ENCODE measurements around the gene KLF13. TPM values are rescaled to one million over a fixed set of nuclear protein-coding genes. Genes with fewer than 3 reads are reported as not detected.

The KLF13 gene
- total RNA-seq, 1 donor from 2014 or later, result 26.9 TPM

DNA sequence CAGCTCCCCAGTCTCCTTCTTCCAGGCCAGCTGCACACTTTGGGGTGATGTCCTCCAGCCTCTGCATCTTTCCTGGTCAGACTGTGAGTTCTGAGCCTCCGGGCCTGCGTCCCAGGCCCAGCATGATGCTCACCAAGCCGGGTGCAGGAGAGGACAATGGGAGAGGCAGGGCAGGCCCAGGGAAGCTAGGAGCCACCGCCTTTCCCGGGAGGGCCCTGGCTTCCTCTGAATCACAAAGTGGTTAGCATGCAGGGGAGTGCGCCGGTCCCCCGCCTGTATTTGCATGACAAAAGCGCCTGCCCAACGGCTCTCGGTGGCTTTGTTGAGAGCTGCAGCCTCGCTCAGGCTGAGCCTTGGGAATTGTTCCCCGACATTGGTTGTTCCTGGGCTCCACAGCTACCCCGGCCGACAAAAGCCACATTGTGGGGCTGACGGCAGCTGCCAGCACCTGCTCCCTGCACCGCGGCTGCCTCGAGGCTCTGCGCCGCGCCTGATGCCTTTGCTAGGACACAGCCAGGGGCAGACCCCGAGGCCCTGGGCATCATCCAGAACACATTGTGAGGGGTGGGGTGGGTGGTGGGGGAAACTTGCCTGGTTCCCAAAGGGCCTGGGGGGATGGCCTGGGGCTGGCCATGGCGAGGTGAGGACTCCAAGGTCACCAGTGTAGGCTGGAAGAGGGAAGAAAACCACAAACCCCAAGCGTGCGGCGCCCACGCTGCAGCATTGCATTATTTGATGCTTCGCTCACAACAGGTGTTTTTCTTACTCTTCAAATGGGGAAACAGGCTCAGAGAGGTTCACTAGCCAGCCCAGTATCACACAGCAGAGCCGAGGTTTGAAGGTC is 20.0 kb upstream of the KLF13 start:
- no peaks in the 10 kb centered on the region for H3K36me3 Mint-ChIP-seq (ENCODE audit: insufficient read depth)
- H3K27me3 Mint-ChIP-seq, result peaks cover 41% of the 10 kb centered on the region
- no peak for DNase-seq (ENCODE audit: low spot score, unreplicated experiment)
- no peaks in the 10 kb centered on the region for H3K9me3 Mint-ChIP-seq (ENCODE audit: low read depth)
- TF ChIP-seq, protein P1, sequence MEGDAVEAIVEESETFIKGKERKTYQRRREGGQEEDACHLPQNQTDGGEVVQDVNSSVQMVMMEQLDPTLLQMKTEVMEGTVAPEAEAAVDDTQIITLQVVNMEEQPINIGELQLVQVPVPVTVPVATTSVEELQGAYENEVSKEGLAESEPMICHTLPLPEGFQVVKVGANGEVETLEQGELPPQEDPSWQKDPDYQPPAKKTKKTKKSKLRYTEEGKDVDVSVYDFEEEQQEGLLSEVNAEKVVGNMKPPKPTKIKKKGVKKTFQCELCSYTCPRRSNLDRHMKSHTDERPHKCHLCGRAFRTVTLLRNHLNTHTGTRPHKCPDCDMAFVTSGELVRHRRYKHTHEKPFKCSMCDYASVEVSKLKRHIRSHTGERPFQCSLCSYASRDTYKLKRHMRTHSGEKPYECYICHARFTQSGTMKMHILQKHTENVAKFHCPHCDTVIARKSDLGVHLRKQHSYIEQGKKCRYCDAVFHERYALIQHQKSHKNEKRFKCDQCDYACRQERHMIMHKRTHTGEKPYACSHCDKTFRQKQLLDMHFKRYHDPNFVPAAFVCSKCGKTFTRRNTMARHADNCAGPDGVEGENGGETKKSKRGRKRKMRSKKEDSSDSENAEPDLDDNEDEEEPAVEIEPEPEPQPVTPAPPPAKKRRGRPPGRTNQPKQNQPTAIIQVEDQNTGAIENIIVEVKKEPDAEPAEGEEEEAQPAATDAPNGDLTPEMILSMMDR (IDR thresholded peaks at IDR 0.05; ENCODE audit: unreplicated experiment), result no peak
- no peak overlapping the region for H3K4me3 Mint-ChIP-seq (ENCODE audit: low read depth)
- peaks cover 8% of the 10 kb centered on the region for H3K4me1 Mint-ChIP-seq (ENCODE audit: low read depth)
- H3K27ac Mint-ChIP-seq, result peak overlapping the region; percentile 33

DNA sequence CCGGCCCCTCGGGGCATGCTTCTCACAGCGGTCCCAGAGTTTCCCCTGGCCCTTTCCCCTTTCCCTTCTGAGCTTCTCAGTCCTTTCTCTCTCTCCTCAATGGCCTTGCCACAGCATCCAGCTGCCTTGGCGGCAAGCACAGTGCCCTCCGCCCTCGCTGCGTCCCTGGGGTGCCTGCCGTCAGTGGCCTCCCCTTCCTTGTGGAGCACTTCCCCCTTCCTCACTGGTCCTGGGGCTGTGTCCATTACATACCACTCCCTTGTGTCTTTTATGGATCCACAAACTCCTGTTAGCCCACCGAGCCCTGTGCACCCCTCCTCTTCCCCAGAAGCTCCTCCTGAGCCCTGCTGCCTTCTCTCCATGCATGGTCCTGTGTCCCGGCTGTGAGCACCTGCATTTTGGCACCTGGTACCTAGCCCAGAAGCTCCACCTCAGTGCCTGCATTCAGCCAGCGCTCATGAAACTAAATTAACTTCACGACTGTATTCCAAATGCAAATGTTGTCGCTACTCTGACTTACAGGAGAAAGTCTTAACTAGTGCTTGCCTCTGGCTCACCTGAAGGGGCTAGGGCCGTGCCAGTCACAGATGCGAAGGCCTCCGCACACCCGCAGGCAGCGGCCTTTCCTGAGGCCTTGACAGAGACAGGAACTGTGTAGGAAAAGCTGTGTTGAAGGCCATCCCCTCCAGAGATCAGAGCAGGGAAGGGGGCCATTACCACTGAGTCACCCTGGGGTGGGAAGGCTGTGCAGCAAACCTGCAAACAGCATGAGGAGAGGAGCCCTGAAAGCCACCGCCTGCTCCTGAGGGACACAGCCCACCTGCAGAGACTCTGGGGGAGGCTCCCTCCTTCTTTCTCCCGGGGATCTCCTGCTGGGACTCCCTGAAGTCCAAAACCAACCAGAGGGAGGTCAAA is 19.1 kb upstream of the KLF13 start:
- Mint-ChIP-seq H3K9me3 (ENCODE audit: low read depth) (no peaks in the 10 kb centered on the region), H3K27me3 (peaks cover 35% of the 10 kb centered on the region), H3K4me1 (ENCODE audit: low read depth) (peaks cover 8% of the 10 kb centered on the region), H3K36me3 (ENCODE audit: insufficient read depth) (no peaks in the 10 kb centered on the region), H3K4me3 (ENCODE audit: low read depth) (no peak overlapping the region), H3K27ac (peak overlapping the region; percentile 62)
- DNase-seq (ENCODE audit: low spot score, unreplicated experiment), result peak; percentile 6
- TF ChIP-seq, protein P1 (IDR thresholded peaks at IDR 0.05; ENCODE audit: unreplicated experiment), result no peak

DNA sequence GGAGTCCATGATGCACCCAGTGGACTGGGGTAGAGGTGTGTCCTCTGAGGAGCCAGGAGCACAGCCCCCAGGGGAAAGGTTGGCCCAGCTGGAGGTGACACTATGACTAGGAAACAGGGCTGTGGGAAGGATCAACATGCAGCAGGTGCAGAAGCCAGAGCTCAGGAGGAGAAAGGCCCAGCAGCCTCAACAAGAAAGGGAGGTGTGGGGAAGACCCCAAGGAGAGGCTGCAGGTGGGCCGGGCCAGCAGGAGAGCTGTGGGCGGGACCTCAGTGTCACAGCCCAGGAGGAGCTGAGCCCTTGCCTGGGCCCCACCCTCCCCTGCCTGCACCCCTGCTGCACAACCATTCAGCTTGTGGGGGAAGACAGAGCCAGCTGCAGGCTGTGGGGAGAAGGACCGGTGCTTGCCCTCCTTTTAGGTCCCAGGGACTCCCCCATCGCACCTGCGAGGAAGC is 18.4 kb upstream of the KLF13 start:
- Mint-ChIP-seq H3K27ac (no peak overlapping the region), H3K4me3 (ENCODE audit: low read depth) (no peak overlapping the region), H3K4me1 (ENCODE audit: low read depth) (peaks cover 8% of the 10 kb centered on the region), H3K9me3 (ENCODE audit: low read depth) (no peaks in the 10 kb centered on the region), H3K36me3 (ENCODE audit: insufficient read depth) (no peaks in the 10 kb centered on the region), H3K27me3 (peaks cover 34% of the 10 kb centered on the region)
- DNase-seq (ENCODE audit: low spot score, unreplicated experiment), result peak; percentile 8
- TF ChIP-seq, protein P1 (IDR thresholded peaks at IDR 0.05; ENCODE audit: unreplicated experiment), result no peak

DNA sequence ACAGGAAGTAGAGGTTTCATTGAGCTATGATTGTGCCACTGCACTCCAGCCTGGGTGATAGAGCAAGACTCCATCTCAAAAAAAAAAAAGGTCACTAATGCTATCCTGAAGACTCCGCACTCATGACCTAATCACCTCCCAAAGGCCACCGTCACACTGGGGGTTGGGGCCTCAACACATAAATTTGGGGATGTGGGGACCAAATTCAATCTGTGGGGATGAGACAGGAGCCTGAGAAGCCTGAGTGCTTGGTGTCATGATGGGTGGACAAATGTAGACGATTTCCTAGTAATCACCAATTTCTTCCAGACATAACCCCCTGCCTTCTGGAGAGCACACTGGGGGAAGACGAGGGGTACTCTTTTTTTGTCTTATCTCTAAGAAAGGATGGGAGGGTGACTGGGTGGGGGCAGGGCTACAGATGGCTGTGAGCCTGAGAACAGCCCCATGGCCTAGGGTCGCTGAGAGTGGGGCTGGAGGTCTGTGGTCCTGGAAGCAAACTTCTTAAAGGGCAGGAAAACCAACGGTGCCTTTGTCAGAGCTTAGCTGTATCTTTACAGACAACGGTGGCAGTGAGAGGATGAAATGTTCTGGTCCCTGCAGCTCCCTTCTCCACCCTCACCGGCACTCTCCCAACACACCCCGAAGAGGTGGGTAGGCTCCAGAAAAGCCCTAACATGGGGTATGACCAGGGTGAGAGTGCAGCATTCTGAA is 16.6 kb upstream of the KLF13 start:
- Mint-ChIP-seq H3K4me3 (ENCODE audit: low read depth) (no peak overlapping the region), H3K4me1 (ENCODE audit: low read depth) (peaks cover 5% of the 10 kb centered on the region), H3K9me3 (ENCODE audit: low read depth) (no peaks in the 10 kb centered on the region), H3K27me3 (peaks cover 30% of the 10 kb centered on the region), H3K36me3 (ENCODE audit: insufficient read depth) (no peaks in the 10 kb centered on the region), H3K27ac (no peak overlapping the region)
- peak; percentile 2 for DNase-seq (ENCODE audit: low spot score, unreplicated experiment)
- TF ChIP-seq, protein P1 (IDR thresholded peaks at IDR 0.05; ENCODE audit: unreplicated experiment), result no peak

Measured in progenitor cell of endocrine pancreas (in vitro differentiated cells).